Left kidney (tissue), 2 donors: ENCODE measurements around the gene UCP2. TPM values are rescaled to one million over a fixed set of nuclear protein-coding genes. Genes with fewer than 3 reads are reported as not detected.
"Not testable (repeated sequence)": the region's sequence is repeated elsewhere in the genome, so short reads cannot be mapped to it uniquely, and the experiment has no call there.

Source experiments
- DNase-seq: peaks from one replicate; pipeline ENCODE4 v3.0.0-alpha.2; 2013
- polyA plus RNA-seq: library from polyadenylated mRNA; unstranded; fragments of 120-200 nt; gene quantifications from one replicate; pipeline ENCODE4 v1.2.1, GENCODE V29; 2013; ENCODE audit not compliant: insufficient read length

UCP2 gene
- polyA plus RNA-seq, 1 donor = 68.7 TPM

GRCh38 chr11:73946798-73947458 is 35.7 kb downstream of the UCP2 start:
- DNase-seq = no peak

GRCh38 chr11:73945396-73945795 is 37.2 kb downstream of the UCP2 start:
- no peak for DNase-seq

- DNase-seq = no peak
Measured at GRCh38 chr11:73944901-73945300, 37.7 kb downstream of the UCP2 start.

- DNase-seq = no peak
Measured at GRCh38 chr11:73944085-73944484, 38.6 kb downstream of the UCP2 start.

- no peak for DNase-seq
Measured at GRCh38 chr11:73942010-73942409, 40.6 kb downstream of the UCP2 start.

GRCh38 chr11:73940801-73941570 is 41.7 kb downstream of the UCP2 start:
- DNase-seq = no peak

- no peak for DNase-seq
Measured at GRCh38 chr11:73939096-73939495, 43.5 kb downstream of the UCP2 start.

- not testable (repeated sequence) for DNase-seq
Measured at GRCh38 chr11:73936047-73936446, 46.6 kb downstream of the UCP2 start.

GRCh38 chr11:73932781-73933180 is 49.9 kb downstream of the UCP2 start:
- DNase-seq = no peak

GRCh38 chr11:73931951-73932350 is 50.7 kb downstream of the UCP2 start:
- DNase-seq = no peak

- DNase-seq = peak; percentile 31
Measured at GRCh38 chr11:73931039-73931645, 51.5 kb downstream of the UCP2 start.

GRCh38 chr11:73929388-73929787 is 53.3 kb downstream of the UCP2 start:
- no peak for DNase-seq

Other genes with a start within 250 kb of the UCP2 start
- 115 TPM for gene RAB6A, start 221.8 kb downstream of the UCP2 start, polyA plus RNA-seq
- 66.8 TPM for gene MRPL48, start 195.0 kb downstream of the UCP2 start, polyA plus RNA-seq
- gene COA4, start 106.0 kb downstream of the UCP2 start, polyA plus RNA-seq = 61.1 TPM
- gene PAAF1, start 105.8 kb downstream of the UCP2 start, polyA plus RNA-seq = 40.1 TPM
- 3.7 TPM for gene DNAJB13, start 31.8 kb downstream of the UCP2 start, polyA plus RNA-seq
- gene UCP3, start 26.2 kb upstream of the UCP2 start, polyA plus RNA-seq = 4.8 TPM
- 25.6 TPM for gene C2CD3, start 188.2 kb upstream of the UCP2 start, polyA plus RNA-seq
- gene PPME1, start 188.4 kb upstream of the UCP2 start, polyA plus RNA-seq = 42.7 TPM